GM19324 (cell line): Measurements from ENCODE around the gene ATP2C2.
"Not testable (repeated sequence)": the region's sequence is repeated elsewhere in the genome, so short reads cannot be mapped to it uniquely, and the experiment has no call there.

ENCODE experiments used
- ATAC-seq: cut with Tn5 transposase; IDR thresholded peaks from one replicate; pipeline ENCODE4 v1.9.1; 2021; ENCODE audit warnings: mild to moderate bottlenecking, moderate library complexity; ENCODE audit not compliant: unreplicated experiment, low FRiP score

ATP2C2 gene

DNA sequence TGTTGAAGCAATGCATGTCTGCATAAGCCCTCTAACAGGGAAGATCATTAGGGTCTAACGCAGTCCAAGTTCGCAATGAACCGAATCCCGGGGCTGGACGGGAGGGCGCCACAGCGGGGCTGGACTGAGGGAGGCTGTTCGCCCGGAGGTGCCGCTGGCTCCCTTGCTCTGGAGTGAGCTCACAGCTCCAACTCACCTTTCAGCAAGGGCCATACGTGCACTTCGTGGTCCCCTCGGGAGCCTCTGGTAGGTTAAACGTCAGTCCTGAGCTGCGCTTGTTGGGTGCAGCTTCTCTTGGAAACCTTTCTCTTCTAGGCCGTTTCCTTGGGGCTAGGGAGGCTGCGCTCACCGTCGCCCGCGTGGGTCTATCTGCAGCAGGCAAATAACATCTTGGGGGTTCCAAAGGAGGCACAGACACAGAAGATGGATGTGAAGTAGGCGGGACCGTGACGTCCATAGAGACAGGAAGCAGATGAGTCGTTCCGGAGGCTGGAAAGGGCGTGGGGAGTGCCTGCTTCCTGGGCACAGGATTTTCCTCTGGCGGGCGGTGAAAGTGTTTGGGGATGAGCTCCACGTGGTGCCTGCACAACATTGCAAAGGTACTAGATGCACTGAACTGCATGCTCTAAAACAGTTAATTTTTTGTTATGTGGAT, 21.9 kb downstream of the ATP2C2 start:
- no peak for ATAC-seq

DNA sequence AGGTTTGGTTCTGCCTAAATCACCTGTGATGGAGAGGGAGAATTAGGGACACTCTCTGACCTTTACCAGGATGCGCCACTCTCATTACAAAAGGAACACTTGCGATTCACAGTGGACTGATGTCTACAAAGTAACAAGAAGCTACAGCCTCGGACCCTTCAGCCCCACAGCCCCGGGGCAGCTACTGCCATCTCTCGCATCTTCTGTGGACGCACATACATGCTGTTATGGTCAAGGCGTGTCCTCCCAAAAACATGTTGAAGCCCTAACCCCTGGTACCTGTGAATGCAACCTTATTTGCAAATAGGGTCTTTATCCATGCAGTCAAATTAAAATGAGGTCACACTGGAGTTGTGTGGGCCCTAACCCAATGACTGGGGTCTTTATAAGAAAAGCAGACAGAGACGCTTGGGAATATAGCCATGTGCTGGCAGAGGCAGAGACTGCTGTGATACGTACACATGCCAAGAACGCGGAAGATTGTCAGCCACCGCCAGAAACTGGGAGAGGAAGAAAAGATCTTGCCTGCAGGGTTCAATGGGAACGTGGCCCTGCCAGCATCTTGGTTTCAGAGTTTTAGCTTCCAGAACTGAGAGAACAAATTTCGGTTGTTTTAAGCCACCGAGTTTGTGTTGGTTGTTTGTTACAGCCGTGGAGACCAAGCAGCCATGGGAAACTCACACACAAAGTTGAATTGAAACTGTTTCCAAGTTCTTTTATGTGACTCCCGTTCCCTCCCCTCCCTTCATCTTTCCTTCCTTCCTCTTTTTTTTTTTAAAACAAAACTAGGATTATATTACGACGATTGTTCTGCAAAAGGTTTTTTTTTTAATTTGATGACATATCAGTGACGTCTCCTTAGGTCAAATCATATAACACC, 23.1 kb downstream of the ATP2C2 start:
- ATAC-seq = no peak

DNA sequence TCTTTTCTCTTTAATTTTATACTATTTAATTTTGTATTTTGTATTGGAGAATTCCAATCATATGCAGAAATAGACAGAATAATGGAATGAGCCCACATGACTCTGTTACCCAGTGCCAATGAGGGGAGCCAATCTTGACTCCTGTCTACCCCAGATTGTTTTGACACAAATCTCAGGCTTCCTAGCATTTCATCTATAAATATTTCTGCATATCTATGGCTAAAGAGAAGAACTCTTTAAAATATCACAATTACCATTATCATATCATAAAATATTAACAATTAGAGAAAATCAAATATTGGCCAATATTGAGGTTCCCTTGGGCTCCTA, 23.7 kb downstream of the ATP2C2 start:
- ATAC-seq = no peak

DNA sequence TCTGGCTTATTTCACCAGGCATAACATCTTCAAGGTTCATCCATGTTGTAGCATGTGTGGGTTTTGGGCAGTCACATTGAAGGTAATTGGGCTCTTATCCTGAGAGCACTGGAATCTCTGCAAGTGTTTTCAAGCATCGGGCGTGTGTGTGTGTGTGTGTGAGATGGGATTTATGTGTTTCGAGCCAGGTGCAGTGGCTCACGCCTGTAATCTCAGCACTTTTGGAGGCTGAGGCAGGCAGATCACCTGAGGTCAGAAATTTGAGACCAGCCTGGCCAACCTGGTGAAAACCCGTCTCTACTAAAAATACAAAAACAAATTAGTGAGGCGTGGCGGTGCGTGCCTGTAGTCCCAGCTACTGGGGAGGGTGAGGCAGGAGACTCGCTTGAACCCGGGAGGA, 27.7 kb downstream of the ATP2C2 start:
- ATAC-seq = not testable (repeated sequence)

DNA sequence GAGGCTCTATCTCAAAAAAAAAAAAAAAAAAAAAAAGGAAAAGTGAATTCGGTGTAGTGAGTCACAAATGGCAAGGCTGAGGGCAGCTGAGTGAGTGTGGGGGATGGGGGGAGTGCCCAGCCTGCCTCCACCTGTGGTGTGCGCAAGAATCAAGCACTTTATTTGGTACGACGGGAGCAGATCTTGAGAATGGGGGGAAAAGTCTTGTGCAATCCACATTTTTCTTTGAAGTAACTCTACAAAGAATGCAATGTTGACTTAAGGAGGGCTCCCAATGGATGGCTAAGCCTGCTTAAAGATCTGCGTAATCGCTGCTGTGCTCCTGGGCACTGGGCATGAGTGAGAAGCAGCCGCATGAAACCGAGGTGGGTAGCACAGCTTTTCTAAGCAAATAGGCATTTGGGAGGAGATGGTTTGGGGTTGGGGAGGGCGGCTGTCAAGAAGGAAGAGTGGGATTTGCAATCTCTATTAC, 28.2 kb downstream of the ATP2C2 start:
- no peak for ATAC-seq

DNA sequence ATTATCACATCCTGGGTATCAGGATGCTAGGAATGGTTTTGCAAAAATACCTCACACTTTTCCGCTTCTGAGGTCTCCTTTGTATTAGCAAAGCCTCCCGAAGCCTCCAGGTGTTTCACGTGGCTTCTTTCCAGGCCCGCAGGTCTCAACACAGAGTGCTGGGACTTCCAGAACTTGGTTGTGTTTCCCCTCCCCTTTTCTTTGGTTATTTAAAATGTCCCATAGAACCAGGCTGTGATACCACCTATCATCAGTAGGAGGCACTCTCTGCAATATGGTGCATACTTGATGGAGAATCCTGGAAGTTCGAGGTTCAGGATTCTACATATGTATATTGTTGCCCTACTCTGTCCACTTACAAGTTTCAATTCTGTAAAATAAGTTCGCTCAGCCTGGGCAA, 28.8 kb downstream of the ATP2C2 start:
- no peak for ATAC-seq

DNA sequence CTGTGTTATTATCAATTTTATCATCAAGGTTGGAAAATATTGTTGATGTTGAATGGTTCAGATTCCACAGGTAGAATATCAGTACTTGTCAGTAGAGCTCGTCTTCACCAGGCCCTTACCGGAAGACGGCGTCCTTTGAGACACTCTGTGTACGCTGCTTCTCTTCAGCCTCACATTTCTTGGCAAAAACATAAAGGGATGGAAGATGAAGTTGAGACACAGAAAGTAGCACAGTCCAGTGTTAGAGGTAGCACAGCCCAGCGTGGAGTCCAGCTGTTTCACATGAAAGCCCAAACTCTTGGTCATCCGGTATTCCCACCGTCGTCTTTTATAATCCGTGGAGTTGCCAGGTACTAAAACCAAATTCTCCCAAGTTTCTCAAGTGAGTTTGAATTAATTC, 30.4 kb downstream of the ATP2C2 start:
- no peak for ATAC-seq

DNA sequence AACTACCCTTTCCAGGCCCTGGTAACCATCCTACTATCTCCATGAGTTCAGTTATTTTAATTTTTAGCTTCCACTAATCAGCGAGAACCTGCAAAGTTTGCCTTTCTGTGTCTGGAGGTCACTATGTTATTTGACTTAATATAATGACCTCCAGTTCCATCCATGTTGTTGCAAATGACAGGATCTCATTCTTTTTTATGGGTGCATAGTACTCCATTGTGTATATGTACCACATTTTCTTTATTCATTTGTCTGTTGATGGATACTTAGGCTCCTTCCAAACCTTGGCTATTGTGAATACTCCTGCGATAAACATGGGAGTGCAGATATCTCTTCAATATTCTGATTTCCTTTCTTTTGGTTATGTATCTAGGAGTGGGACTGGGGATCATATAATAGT, 31.6 kb downstream of the ATP2C2 start:
- not testable (repeated sequence) for ATAC-seq

DNA sequence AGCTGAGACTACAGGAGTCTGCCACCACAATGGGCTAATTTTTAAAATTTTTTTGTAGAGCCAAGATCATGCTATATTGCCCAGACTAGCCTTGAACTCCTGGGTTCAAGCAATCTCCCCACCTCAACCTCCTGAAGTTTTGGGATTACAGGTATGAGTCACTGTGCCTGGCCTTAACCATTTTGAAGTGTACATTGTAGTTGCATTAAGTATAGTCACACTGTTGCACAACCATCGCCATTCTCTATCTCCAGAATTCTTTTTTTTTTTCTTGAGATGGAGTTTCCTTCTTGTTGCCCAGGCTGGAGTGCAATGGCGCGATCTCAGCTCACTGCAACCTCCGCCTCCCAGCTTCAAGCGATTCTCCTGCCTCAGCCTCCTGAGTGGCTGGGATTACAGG, 35.1 kb downstream of the ATP2C2 start:
- ATAC-seq = not testable (repeated sequence)

DNA sequence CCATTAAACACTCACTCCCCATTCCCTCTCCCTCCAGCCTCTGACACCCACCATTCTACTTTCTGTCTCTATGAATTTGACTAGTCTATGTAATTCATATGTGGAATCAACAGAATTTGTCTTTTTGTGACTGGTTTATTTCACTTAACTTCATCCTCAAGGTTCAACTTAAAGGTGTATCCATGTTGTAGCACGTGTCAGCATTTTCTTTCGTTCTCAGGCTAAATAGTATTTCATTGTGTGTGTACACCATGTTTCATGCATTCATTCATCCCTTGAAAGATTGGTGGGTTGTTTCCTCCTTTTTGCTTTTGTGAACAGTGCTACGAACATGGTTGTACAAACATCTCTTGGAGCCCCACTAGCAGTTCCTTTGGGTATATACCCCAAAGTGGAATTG, 36.0 kb downstream of the ATP2C2 start:
- ATAC-seq = no peak

DNA sequence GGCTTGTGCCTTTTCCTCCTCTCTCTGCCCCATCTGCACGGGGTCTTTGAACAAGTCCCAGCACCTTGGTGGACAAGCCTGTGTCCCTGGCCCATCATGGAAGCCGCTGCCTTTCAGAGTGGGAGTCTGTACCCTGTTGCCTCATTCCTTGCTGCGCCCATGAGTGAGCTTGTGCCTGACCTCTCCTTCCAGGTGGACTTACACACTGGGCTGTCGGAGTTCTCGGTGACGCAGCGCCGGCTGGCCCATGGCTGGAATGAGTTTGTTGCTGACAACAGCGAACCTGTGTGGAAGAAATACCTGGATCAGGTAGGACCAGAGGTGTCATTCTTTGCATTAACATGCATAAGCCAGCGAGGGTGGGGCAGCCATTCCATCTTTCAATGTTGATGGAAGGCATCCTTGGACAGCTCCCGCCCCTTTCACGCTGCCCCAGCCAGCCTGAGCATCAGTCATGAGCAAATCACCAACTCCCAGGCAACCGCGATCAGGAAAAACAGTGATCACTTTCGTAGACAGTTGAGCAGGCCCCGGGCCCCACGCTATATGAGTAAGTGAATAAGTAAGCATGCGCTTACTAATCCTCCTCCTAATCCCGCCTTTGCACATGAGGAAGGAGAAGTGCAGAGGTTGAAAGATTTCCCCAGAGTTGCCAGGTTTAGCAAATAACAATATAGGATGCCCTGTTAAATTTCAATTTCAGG, 36.8 kb downstream of the ATP2C2 start:
- no peak for ATAC-seq

DNA sequence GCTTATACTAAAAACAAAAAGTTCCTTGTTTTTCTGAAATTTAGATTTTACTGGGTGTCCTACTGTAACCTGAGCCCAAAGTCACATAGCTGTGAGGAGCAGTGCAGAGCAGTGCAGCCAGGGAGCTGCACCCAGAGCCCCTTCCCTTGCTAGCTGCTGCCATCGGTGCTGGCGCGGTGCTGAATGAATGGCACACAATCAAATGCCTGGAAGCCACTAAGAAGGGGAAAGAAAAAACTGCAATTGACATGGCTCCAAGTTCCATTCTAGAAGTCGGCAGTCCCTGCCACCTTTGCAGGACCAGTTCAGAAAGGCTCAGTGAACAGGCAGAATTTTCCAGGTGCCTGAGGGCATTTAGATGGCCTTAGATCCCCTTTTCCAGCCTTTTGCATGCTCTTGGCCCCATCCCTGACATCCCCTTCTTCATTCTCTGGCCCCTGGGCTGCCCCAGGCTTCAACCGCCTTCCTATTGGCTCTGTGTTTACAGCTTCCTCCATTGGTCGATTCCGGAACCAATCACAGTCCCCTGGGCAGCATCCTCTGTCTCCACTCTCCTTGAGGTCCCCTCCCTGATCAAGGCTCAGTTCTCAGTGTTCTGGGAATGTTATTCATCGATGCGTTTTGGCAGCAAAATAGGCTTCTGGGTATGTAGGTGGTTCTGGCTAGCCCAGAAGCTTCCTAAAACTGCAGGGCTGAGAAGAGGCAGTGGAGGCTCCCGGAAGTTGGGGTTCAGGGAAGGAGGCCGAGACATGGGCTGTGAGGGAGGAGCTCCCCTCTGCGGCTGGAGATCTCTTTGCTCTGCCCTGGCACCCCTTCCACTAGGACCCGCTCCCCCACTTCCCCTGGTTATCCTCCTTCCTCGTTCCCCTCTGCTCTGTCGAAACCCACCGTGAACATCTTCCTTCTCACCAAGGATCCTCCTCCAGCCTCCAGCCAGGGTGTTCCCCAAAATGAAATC, 37.9 kb downstream of the ATP2C2 start:
- no peak for ATAC-seq

DNA sequence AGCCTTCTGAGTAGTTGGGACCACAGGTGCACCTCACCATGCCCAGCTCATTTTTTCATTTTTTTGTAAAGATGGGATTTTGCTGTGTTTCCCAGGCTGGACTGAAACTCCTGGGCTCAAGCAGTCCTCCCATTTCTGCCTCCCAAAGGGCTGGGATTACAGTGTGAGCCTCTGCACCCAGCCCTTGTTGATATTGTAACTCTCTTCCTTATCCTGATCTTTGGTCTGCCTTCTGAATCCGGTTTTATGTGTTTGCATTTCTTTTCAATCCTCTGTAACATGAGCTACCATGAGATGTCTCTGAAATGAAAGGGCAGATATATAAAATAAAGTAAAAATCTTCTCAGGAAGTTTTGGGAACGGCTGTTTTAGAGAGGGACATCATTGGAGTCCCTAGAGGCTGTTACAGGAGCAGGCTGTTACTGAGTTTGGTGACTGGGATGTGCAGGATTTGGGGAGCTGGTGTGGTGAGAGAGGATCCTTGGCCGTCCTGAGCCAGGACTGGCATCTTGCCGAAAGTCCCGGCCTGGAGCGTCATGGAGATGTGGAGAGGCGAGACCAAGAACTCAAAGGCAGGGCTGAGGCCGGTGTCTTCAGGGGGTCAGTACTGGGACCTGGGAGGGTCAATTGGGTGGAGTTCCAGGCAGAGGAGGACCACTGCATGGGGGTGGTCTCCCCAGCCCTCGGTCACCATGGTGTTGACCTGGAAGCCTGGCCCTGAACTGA, 39.4 kb downstream of the ATP2C2 start:
- no peak for ATAC-seq

DNA sequence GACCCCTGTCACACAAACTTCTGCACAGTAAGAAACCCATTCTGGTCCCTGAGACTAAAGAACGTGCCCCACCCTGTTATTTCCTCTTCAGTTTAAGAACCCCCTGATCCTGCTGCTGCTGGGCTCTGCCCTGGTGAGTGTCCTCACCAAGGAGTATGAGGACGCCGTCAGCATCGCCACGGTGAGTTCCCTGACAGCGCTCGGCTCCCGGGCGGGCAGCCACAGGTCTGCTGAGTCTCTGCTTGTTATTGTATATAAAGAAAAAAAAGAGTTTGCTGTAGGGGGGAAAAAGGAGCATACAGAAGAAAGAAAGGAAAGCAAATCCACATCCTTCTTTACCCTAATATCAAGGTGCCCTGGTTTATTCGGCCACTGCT, 40.0 kb downstream of the ATP2C2 start:
- ATAC-seq = no peak

DNA sequence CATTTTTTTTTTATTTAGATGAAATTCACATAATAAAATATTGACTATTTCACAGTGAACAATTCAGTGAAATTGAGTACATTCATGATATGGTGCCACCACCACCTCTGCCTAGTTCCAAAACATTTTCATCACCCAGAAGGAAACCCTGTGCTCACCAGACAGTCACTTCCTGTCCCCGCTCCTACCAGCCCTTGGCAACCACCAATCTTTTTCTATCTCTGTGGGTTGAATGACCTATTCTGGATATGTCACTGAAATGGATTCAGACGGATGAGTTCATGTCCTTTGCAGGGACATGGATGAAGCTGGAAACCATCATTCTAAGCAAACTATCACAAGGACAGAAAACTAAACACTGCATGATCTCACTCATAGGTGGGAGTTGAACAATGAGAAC, 40.5 kb downstream of the ATP2C2 start:
- no peak for ATAC-seq

DNA sequence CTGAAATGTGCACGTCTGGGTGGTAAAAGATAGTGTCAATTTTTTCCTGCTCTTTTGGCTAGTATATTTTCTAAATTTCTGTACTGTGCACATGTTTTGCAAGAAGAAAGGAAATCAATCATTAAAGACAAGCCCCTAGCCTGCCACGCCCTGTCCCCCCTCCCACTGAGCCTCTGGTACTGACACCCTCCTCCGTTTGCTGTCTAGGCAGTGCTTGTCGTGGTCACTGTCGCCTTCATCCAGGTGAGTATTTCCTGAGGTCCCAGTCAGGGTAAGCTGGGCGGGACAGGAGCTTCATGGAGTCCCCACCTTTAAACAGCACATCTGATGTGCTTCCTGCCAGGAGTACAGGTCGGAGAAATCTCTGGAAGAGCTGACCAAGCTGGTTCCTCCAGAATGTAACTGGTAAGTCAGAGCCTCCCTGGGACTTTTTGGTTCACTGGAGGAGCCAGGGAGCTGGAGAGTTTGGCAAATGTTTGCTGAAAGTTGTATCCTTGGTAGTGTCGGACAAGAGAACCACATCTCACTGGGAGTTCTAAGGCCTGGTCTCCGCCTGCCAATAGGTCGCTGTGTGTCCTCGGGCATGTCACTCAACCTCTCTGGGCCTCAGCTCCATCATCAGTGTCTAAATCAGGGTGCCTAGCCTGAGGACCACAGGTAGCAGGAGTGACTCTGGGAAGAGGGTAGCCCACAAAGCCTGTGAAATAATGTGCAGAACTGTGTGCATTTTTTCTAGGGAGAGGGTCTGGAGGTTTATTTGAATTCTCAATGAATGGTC, 42.2 kb downstream of the ATP2C2 start:
- no peak for ATAC-seq

DNA sequence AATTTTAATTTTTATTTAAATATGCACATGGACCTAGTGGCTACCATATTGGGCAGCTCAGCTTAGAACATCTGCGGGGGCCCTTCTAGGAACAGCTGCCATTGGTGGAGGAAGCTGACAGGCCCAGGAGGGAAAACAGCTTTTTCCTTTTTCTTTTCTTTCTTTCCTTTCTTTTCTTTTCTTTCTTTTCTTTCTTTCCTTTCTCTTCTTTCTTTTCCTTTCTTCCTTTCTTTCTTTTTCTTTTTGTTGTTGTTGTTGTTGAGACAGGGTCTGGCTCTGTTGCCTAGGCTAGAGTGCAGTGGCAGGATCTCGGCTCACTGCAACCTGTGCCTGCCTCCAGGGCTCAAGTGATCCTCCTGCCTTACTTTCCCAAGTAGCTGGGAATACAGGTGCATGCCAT, 43.4 kb downstream of the ATP2C2 start:
- no peak for ATAC-seq

DNA sequence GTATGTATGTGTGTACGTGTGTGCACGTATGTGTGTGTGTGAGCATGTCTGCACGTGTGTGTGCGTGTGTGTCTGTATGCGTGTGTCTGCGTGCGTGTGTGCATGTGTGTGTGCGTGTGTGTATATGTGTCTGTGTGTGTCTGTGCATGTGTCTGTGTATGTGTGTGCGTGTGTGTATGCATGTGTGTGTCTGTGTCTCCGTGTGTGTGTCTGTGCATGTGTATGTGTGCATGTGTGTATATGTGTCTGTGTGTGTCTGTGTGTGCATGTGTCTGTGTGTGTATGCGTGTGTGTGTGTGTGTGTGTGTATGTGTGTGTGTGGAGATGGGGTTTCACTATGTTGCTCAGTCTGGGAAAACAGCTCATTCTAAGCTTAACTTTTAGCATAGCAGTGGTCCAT, 43.9 kb downstream of the ATP2C2 start:
- no peak for ATAC-seq
